ENCODE measurements around the gene BRD4. TPM values are rescaled to one million over a fixed set of nuclear protein-coding genes. Genes with fewer than 3 reads are reported as not detected.

Gene BRD4
- total RNA-seq, 4 donors from 2014 or later, result 27.6 to 46.5 (median 35.3) TPM

GRCh38 chr19:15234431-15235130, 97.8 kb downstream of the BRD4 start:
- TF ChIP-seq, protein P1, sequence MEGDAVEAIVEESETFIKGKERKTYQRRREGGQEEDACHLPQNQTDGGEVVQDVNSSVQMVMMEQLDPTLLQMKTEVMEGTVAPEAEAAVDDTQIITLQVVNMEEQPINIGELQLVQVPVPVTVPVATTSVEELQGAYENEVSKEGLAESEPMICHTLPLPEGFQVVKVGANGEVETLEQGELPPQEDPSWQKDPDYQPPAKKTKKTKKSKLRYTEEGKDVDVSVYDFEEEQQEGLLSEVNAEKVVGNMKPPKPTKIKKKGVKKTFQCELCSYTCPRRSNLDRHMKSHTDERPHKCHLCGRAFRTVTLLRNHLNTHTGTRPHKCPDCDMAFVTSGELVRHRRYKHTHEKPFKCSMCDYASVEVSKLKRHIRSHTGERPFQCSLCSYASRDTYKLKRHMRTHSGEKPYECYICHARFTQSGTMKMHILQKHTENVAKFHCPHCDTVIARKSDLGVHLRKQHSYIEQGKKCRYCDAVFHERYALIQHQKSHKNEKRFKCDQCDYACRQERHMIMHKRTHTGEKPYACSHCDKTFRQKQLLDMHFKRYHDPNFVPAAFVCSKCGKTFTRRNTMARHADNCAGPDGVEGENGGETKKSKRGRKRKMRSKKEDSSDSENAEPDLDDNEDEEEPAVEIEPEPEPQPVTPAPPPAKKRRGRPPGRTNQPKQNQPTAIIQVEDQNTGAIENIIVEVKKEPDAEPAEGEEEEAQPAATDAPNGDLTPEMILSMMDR (IDR thresholded peaks at IDR 0.05; ENCODE audit: low read depth), result no peak

- TF ChIP-seq, protein P1 (IDR thresholded peaks at IDR 0.05; ENCODE audit: low read depth), result no peak
These were observed 101.1 kb downstream of the BRD4 start for GRCh38 chr19:15231271-15231670.

GRCh38 chr19:15227261-15227660, 105.1 kb downstream of the BRD4 start:
- TF ChIP-seq, protein P1 (IDR thresholded peaks at IDR 0.05; ENCODE audit: low read depth), result no peak

GRCh38 chr19:15225760-15226159, 106.6 kb downstream of the BRD4 start:
- TF ChIP-seq, protein P1 (IDR thresholded peaks at IDR 0.05; ENCODE audit: low read depth), result no peak

GRCh38 chr19:15223649-15224361, 108.5 kb downstream of the BRD4 start:
- TF ChIP-seq, protein P1 (IDR thresholded peaks at IDR 0.05; ENCODE audit: low read depth), result no peak

GRCh38 chr19:15222738-15223648, 109.3 kb downstream of the BRD4 start:
- TF ChIP-seq, protein P1 (IDR thresholded peaks at IDR 0.05; ENCODE audit: low read depth), result no peak
